HUES48 (cell line): ENCODE data around the gene KATNAL2.

Experiments used
- H3K27ac ChIP-seq: one replicate; pipeline ENCODE4 v1.7.0; 2013; ENCODE audit warnings: low read depth, low read length, inconsistent platforms
- H3K27me3 ChIP-seq: 2 replicates; pipeline ENCODE4 v1.6.1; 2013; ENCODE audit warnings: mild to moderate bottlenecking, low read length; ENCODE audit not compliant: control insufficient read depth, insufficient read depth
- H3K36me3 ChIP-seq: 2 replicates; pipeline ENCODE4 v1.6.1; 2013; ENCODE audit warnings: low read length; ENCODE audit not compliant: control insufficient read depth, insufficient read depth
- H3K4me1 ChIP-seq: 2 replicates; pipeline ENCODE4 v1.6.1; 2013; ENCODE audit warnings: mild to moderate bottlenecking, low read length; ENCODE audit not compliant: control insufficient read depth, insufficient read depth
- H3K4me3 ChIP-seq: 2 replicates; pipeline ENCODE4 v1.5.1; 2013; ENCODE audit warnings: mild to moderate bottlenecking, low read depth, low read length
- H3K9ac ChIP-seq: 2 replicates; pipeline ENCODE4 v1.6.1; 2013; ENCODE audit warnings: mild to moderate bottlenecking, low read depth, low read length, moderate library complexity
- H3K9me3 ChIP-seq: 2 replicates; pipeline ENCODE4 v1.6.1; 2013; ENCODE audit warnings: low read length; ENCODE audit not compliant: control insufficient read depth, insufficient read depth

The KATNAL2 gene

DNA sequence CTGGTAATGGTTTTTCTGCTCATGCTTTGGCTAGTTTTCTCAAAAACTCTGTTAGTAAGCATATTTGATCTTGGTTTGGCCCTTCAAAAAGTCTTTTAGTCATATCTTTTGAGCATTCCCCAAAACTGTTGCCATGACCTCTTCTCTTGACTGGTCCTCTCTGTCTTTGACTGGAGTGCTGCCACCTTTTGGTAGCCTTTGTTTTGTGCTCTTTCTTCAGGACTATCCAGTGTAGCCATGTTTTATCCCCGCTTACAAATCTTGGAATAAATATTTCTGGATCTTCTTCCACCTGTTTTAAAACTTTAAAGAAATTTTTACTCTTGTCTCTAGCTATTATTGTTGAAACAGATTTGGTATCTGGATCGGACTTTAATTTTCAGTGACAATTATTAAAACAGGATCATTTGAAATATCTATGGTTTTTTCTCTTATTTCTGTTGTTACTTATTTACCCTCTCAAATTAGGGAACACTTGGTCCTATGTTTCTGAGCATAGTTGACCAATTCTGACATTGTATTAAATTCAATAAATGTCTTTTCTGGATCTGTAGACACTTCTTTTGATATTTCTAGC is 119.0 kb downstream of the KATNAL2 start:
- no peak overlapping the region for H3K27ac ChIP-seq
- H3K4me1 ChIP-seq: no peaks in the 10 kb centered on the region
- H3K4me3 ChIP-seq: no peak overlapping the region
- H3K36me3 ChIP-seq: no peaks in the 10 kb centered on the region
- H3K9ac ChIP-seq: no peak overlapping the region
- no peaks in the 10 kb centered on the region for H3K27me3 ChIP-seq
- no peaks in the 10 kb centered on the region for H3K9me3 ChIP-seq

GRCh38 chr18:47036927-47037578 is 119.7 kb downstream of the KATNAL2 start:
- no peak overlapping the region for H3K27ac ChIP-seq
- H3K36me3 ChIP-seq: no peaks in the 10 kb centered on the region
- no peaks in the 10 kb centered on the region for H3K9me3 ChIP-seq
- no peak overlapping the region for H3K9ac ChIP-seq
- no peak overlapping the region for H3K4me3 ChIP-seq
- H3K27me3 ChIP-seq: no peaks in the 10 kb centered on the region
- no peaks in the 10 kb centered on the region for H3K4me1 ChIP-seq

GRCh38 chr18:47040982-47041381 is 123.6 kb downstream of the KATNAL2 start:
- Histone ChIP-seq H3K4me1 (no peaks in the 10 kb centered on the region), H3K9ac (no peak overlapping the region), H3K36me3 (no peaks in the 10 kb centered on the region), H3K27ac (no peak overlapping the region), H3K27me3 (no peaks in the 10 kb centered on the region), H3K4me3 (no peak overlapping the region), H3K9me3 (no peaks in the 10 kb centered on the region)

- H3K4me3 ChIP-seq: no peak overlapping the region
These were observed 133.1 kb downstream of the KATNAL2 start for GRCh38 chr18:47050468-47050867.

GRCh38 chr18:47054369-47054768 is 137.0 kb downstream of the KATNAL2 start:
- Histone ChIP-seq H3K27ac (no peak overlapping the region), H3K36me3 (no peaks in the 10 kb centered on the region), H3K9me3 (no peaks in the 10 kb centered on the region), H3K9ac (no peak overlapping the region), H3K4me1 (no peaks in the 10 kb centered on the region), H3K27me3 (no peaks in the 10 kb centered on the region), H3K4me3 (no peak overlapping the region)

More at GRCh38 chr18:47050468-47050867, 133.1 kb downstream of the KATNAL2 start:
- Histone ChIP-seq H3K36me3 (no peaks in the 10 kb centered on the region), H3K27ac (no peak overlapping the region), H3K27me3 (no peaks in the 10 kb centered on the region), H3K4me1 (no peaks in the 10 kb centered on the region), H3K9ac (no peak overlapping the region), H3K9me3 (no peaks in the 10 kb centered on the region)

DNA sequence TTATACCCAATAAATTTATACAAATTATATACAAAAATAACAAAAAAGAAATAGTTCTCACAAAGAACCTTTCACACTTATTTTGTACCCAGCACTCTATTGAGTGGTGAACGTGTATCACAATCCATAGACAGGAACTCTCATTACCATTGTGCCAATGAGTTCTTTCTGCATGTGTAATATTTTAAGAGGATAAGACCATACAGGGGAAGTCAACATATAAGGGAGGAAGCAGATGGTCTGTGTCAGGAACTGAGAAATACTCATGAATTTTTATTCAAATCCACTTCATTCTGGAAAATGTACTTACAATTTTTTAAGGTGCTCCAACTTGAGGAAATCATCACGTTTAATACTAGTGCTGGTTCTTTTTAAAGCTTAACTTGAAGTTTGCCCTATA is 145.1 kb downstream of the KATNAL2 start:
- no peak overlapping the region for H3K4me3 ChIP-seq
- H3K4me1 ChIP-seq: no peaks in the 10 kb centered on the region
- no peak overlapping the region for H3K9ac ChIP-seq
- no peaks in the 10 kb centered on the region for H3K9me3 ChIP-seq
- H3K27me3 ChIP-seq: no peaks in the 10 kb centered on the region
- H3K36me3 ChIP-seq: no peaks in the 10 kb centered on the region
- no peak overlapping the region for H3K27ac ChIP-seq

- Histone ChIP-seq H3K27ac (no peak overlapping the region), H3K4me3 (no peak overlapping the region), H3K9me3 (no peaks in the 10 kb centered on the region), H3K36me3 (no peaks in the 10 kb centered on the region), H3K9ac (no peak overlapping the region), H3K4me1 (no peaks in the 10 kb centered on the region), H3K27me3 (no peaks in the 10 kb centered on the region)
These were observed 145.7 kb downstream of the KATNAL2 start for GRCh38 chr18:47063096-47063495.

DNA sequence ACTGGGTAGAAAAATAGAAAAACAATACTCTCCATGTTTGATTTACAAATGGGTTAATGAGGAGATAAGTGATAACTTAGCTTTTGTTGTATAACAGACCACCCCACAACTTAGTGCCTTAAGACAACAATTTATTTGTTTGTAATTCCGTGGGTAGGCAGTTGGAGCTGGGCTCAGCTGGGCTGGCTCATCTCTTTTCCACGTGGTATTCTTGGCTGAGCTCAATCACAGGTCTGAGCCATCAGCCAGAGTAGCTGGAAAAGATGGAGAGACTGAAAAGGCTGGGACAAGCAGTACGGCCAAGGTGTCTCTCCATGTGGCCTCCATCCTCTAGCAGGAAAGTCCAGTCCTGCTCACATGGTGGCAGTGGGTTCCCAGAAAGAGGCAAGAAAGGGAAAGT is 150.2 kb downstream of the KATNAL2 start:
- no peaks in the 10 kb centered on the region for H3K9me3 ChIP-seq
- no peaks in the 10 kb centered on the region for H3K27me3 ChIP-seq
- peaks cover 7% of the 10 kb centered on the region; the same call in 1 of the 2 replicates for H3K4me1 ChIP-seq
- no peak overlapping the region for H3K9ac ChIP-seq
- H3K4me3 ChIP-seq: no peak overlapping the region
- no peak overlapping the region for H3K27ac ChIP-seq
- no peaks in the 10 kb centered on the region for H3K36me3 ChIP-seq

DNA sequence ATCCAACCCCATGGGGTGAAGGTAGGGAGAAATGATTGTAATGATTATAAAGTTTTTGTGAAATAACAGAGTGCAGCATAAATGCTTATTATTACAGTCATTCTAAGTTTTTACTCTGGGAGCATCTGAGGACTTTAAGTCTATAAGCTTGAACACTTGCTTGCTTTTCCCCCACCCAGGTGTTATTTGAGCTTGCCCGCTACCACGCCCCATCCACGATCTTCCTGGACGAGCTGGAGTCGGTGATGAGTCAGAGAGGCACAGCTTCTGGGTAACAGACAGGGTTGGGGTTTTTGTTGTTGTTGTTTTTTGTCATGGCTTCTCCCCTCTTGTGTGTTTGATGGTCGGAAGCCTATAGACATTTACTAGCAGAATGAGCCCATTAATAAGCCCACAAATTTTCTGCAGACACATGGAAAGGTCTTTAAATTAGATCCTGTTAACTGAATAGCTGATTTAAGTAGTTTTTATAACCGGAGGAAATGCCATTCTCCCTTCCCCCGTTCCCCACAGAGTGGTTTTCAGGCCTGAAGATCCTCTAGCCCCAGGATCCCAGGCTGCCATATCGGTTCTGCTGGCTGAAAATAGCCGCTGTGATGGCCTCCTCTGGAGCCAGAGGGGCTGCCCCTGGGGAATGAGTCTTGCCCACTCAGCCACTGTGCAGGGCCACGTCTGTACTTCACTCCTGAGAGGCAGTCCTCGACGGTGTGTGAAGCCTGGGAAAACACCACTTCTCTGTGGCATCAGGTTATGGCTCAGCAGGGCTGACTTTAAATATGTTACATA is 157.9 kb downstream of the KATNAL2 start:
- Histone ChIP-seq H3K27ac (peak overlapping the region; percentile 69), H3K4me3 (no peak overlapping the region), H3K9ac (no peak overlapping the region), H3K27me3 (no peaks in the 10 kb centered on the region), H3K36me3 (no peaks in the 10 kb centered on the region), H3K4me1 (peaks cover 14% of the 10 kb centered on the region), H3K9me3 (no peaks in the 10 kb centered on the region)

GRCh38 chr18:47077111-47077510 is 159.7 kb downstream of the KATNAL2 start:
- peaks cover 14% of the 10 kb centered on the region for H3K4me1 ChIP-seq
- H3K9me3 ChIP-seq: no peaks in the 10 kb centered on the region
- no peaks in the 10 kb centered on the region for H3K27me3 ChIP-seq
- H3K27ac ChIP-seq: no peak overlapping the region
- no peak overlapping the region for H3K9ac ChIP-seq
- H3K36me3 ChIP-seq: no peaks in the 10 kb centered on the region
- H3K4me3 ChIP-seq: no peak overlapping the region

- H3K36me3 ChIP-seq: no peaks in the 10 kb centered on the region
- H3K4me3 ChIP-seq: no peak overlapping the region
- no peaks in the 10 kb centered on the region for H3K27me3 ChIP-seq
- H3K4me1 ChIP-seq: peaks cover 3% of the 10 kb centered on the region; the same call in 1 of the 2 replicates
- no peak overlapping the region for H3K27ac ChIP-seq
- no peak overlapping the region for H3K9ac ChIP-seq
- H3K9me3 ChIP-seq: no peaks in the 10 kb centered on the region
These were observed 163.5 kb downstream of the KATNAL2 start for GRCh38 chr18:47080872-47081271.
